CD4-positive, alpha-beta memory T cell (primary cell): Measurements from ENCODE around the gene DTNA. TPM values are rescaled to one million over a fixed set of nuclear protein-coding genes. Genes with fewer than 3 reads are reported as not detected.
A peak's percentile ranks its signal among the peaks of the same experiment; 100 is the strongest.
"Not testable (repeated sequence)": the region's sequence is repeated elsewhere in the genome, so short reads cannot be mapped to it uniquely, and the experiment has no call there.

Experiments
- CTCF ChIA-PET: fragments of 350-600 bp; sonication (Branson Sonifier 250); formaldehyde crosslinking; loops from one replicate; lab custom pipeline; 2021; ENCODE audit warnings: inconsistent platforms; ENCODE audit not compliant: partially characterized antibody; lab: Charles Lee
- POLR2A ChIA-PET: fragments of 350-600 bp; sonication (Branson Sonifier 250); formaldehyde crosslinking; loops from one replicate; lab custom pipeline; 2021; ENCODE audit not compliant: partially characterized antibody; lab: Charles Lee
- DNase-seq, 5 donors: peaks; one replicate each; pipeline versions ENCODE4 v3.0.0 to v3.0.0-alpha.2; 2020 to 2022; ENCODE audit warnings: mixed read lengths in 1 of 5
- H3K27ac ChIP-seq: one replicate; pipeline ENCODE4 v1.7.0; 2013; ENCODE audit warnings: low read depth, low read length
- H3K27me3 ChIP-seq: 2 replicates; pipeline ENCODE4 v1.7.0; 2013; ENCODE audit warnings: mild to moderate bottlenecking, low read length, moderate library complexity; ENCODE audit not compliant: insufficient read depth
- H3K36me3 ChIP-seq: 2 replicates; pipeline ENCODE4 v1.7.0; 2013; ENCODE audit warnings: mild to moderate bottlenecking, low read length, moderate library complexity; ENCODE audit not compliant: insufficient read depth
- H3K4me1 ChIP-seq: 2 replicates; pipeline ENCODE4 v1.7.0; 2013; ENCODE audit warnings: mild to moderate bottlenecking, low read length, moderate library complexity; ENCODE audit not compliant: insufficient read depth
- H3K4me3 ChIP-seq, 2 donors: one replicate each; pipeline ENCODE4 v1.7.0; 2013; ENCODE audit warnings: low read length in 2 of 2, mild to moderate bottlenecking in 1 of 2
- H3K9me3 ChIP-seq, 2 donors: one replicate each; pipeline ENCODE4 v1.7.0; 2013; ENCODE audit warnings: low read length in 2 of 2, control low read depth in 1 of 2; ENCODE audit not compliant: control insufficient read depth in 1 of 2
- H3K27ac Mint-ChIP-seq, 7 donors: one replicate each; pipeline ENCODE4 v1.8.0; 2020 to 2021; ENCODE audit warnings: mixed read lengths in 7 of 7, mild to moderate bottlenecking in 6 of 7, inconsistent platforms in 3 of 7, moderate library complexity in 3 of 7
- H3K27me3 Mint-ChIP-seq, 2 donors: one replicate each; pipeline ENCODE4 v1.8.0; 2020 to 2021; ENCODE audit warnings: mixed read lengths in 2 of 2
- H3K36me3 Mint-ChIP-seq, 2 donors: one replicate each; pipeline ENCODE4 v1.8.0; 2020 to 2021; ENCODE audit warnings: mixed read lengths in 2 of 2, inconsistent platforms in 1 of 2, mild to moderate bottlenecking in 1 of 2
- H3K4me1 Mint-ChIP-seq, 4 donors: one replicate each; pipeline ENCODE4 v1.8.0; 2020 to 2021; ENCODE audit warnings: mixed read lengths in 4 of 4, mild to moderate bottlenecking in 1 of 4
- H3K4me3 Mint-ChIP-seq, 8 donors: one replicate each; pipeline ENCODE4 v1.8.0; 2020 to 2021; ENCODE audit warnings: mixed read lengths in 8 of 8, mild to moderate bottlenecking in 7 of 8, moderate library complexity in 6 of 8, inconsistent platforms in 3 of 8
- H3K9me3 Mint-ChIP-seq, 8 donors: one replicate each; pipeline ENCODE4 v1.8.0; 2020 to 2021; ENCODE audit warnings: mixed read lengths in 8 of 8, mild to moderate bottlenecking in 5 of 8, inconsistent platforms in 3 of 8, moderate library complexity in 1 of 8
- intact Hi-C: fragments of 100-400 bp; cut with micrococcal nuclease; formaldehyde crosslinking; loops from one replicate; pipeline ENCODE4 v1.15.1; 2023
- polyA plus RNA-seq, 2 donors: library from polyadenylated mRNA; unstranded; fragments of 300-500 nt; fragmentation: Illumina TruSeq; gene quantifications; one replicate each; pipeline ENCODE4 v1.2.3, GENCODE V29; 2021
- total RNA-seq, 2 experiments: library from RNA; stranded (reverse); gene quantifications; one replicate each; pipeline ENCODE4 v1.2.3, GENCODE V29; 2021

DTNA gene
- total and polyA plus RNA-seq, 4 experiments from 2014 or later, result 0.58 TPM; not detected in 3

GRCh38 chr18:34911081-34911480 is 201.0 kb downstream of the DTNA start:
- no peak for DNase-seq
- Histone ChIP-seq H3K4me1 (no peaks in the 10 kb centered on the region), H3K27ac (no peak overlapping the region), H3K4me3 (no peak overlapping the region), H3K27me3 (no peaks in the 10 kb centered on the region), H3K9me3 (no peaks in the 10 kb centered on the region), H3K36me3 (no peaks in the 10 kb centered on the region)
- Mint-ChIP-seq H3K27me3 (peaks cover 1 to 3% of the 10 kb centered on the region in 2 donors), H3K27ac (no peak overlapping the region), H3K36me3 (no peaks in the 10 kb centered on the region), H3K9me3 (peaks cover 0 to 7% (median 0%) of the 10 kb centered on the region in 8 donors), H3K4me1 (no peaks in the 10 kb centered on the region), H3K4me3 (no peak overlapping the region)
- intact Hi-C loops, result no loop called here
- POLR2A ChIA-PET, result no interaction called here
- CTCF ChIA-PET, result no interaction called here

- Mint-ChIP-seq H3K27ac (no peak overlapping the region), H3K4me3 (no peak overlapping the region), H3K4me1 (no peaks in the 10 kb centered on the region), H3K27me3 (peaks cover 1 to 3% of the 10 kb centered on the region in 2 donors), H3K36me3 (no peaks in the 10 kb centered on the region), H3K9me3 (peaks cover 0 to 5% (median 0%) of the 10 kb centered on the region in 8 donors)
- Histone ChIP-seq H3K9me3 (no peaks in the 10 kb centered on the region), H3K27ac (no peak overlapping the region), H3K27me3 (no peaks in the 10 kb centered on the region), H3K36me3 (no peaks in the 10 kb centered on the region), H3K4me1 (no peaks in the 10 kb centered on the region), H3K4me3 (no peak overlapping the region)
- intact Hi-C loops, result no loop called here
- ChIA-PET POLR2A (no interaction called here), CTCF (no interaction called here)
- DNase-seq, result no peak
These were observed 201.7 kb downstream of the DTNA start for GRCh38 chr18:34911661-34912384.

GRCh38 chr18:34913837-34914661 is 204.0 kb downstream of the DTNA start:
- CTCF ChIA-PET, result no interaction called here
- Mint-ChIP-seq H3K4me1 (no peaks in the 10 kb centered on the region), H3K27ac (no peak overlapping the region), H3K27me3 (peaks cover 1 to 3% of the 10 kb centered on the region in 2 donors), H3K36me3 (no peaks in the 10 kb centered on the region), H3K4me3 (no peak overlapping the region), H3K9me3 (peaks cover 0 to 2% (median 0%) of the 10 kb centered on the region in 8 donors)
- H3K36me3 ChIP-seq, result no peaks in the 10 kb centered on the region
- H3K4me1 ChIP-seq, result no peaks in the 10 kb centered on the region
- H3K9me3 ChIP-seq, result no peaks in the 10 kb centered on the region
- no peak for DNase-seq
- H3K4me3 ChIP-seq, result no peak overlapping the region
- no peaks in the 10 kb centered on the region for H3K27me3 ChIP-seq
- intact Hi-C loops, result no loop called here
- H3K27ac ChIP-seq, result no peak overlapping the region
- POLR2A ChIA-PET, result no interaction called here

GRCh38 chr18:34915046-34915445 is 204.9 kb downstream of the DTNA start:
- no peak overlapping the region for H3K4me3 Mint-ChIP-seq
- peaks cover 0 to 4% (median 0%) of the 10 kb centered on the region in 8 donors for H3K9me3 Mint-ChIP-seq
- Histone ChIP-seq H3K27ac (no peak overlapping the region), H3K36me3 (no peaks in the 10 kb centered on the region), H3K27me3 (no peaks in the 10 kb centered on the region), H3K4me1 (no peaks in the 10 kb centered on the region), H3K9me3 (no peaks in the 10 kb centered on the region), H3K4me3 (no peak overlapping the region)
- intact Hi-C loops, result no loop called here
- no peak for DNase-seq
- POLR2A ChIA-PET, result no interaction called here
- H3K27me3 Mint-ChIP-seq, result peaks cover 3 to 6% of the 10 kb centered on the region in 2 donors
- H3K36me3 Mint-ChIP-seq, result no peaks in the 10 kb centered on the region
- CTCF ChIA-PET, result no interaction called here
- no peak overlapping the region for H3K27ac Mint-ChIP-seq
- no peaks in the 10 kb centered on the region for H3K4me1 Mint-ChIP-seq

GRCh38 chr18:34916539-34916938 is 206.4 kb downstream of the DTNA start:
- peak overlapping the region in 1 of 7 donors; percentile 10 for H3K27ac Mint-ChIP-seq
- H3K9me3 Mint-ChIP-seq, H3K4me1 Mint-ChIP-seq, H3K4me3 Mint-ChIP-seq, H3K27me3 Mint-ChIP-seq, H3K4me1 ChIP-seq, intact Hi-C loops, H3K36me3 ChIP-seq, H3K4me3 ChIP-seq, POLR2A ChIA-PET, H3K27me3 ChIP-seq, H3K27ac ChIP-seq, H3K9me3 ChIP-seq, DNase-seq, CTCF ChIA-PET, H3K36me3 Mint-ChIP-seq: not testable (repeated sequence)

GRCh38 chr18:34918856-34919255 is 208.8 kb downstream of the DTNA start:
- no peak for DNase-seq
- intact Hi-C loops, result no loop called here
- Histone ChIP-seq H3K9me3 (no peaks in the 10 kb centered on the region), H3K36me3 (no peaks in the 10 kb centered on the region), H3K27ac (no peak overlapping the region), H3K27me3 (no peaks in the 10 kb centered on the region), H3K4me3 (no peak overlapping the region), H3K4me1 (no peaks in the 10 kb centered on the region)
- no peak overlapping the region for H3K27ac Mint-ChIP-seq
- ChIA-PET POLR2A (no interaction called here), CTCF (no interaction called here)
- no peaks in the 10 kb centered on the region for H3K4me1 Mint-ChIP-seq
- H3K27me3 Mint-ChIP-seq, result peaks cover 7 to 9% of the 10 kb centered on the region in 2 donors
- no peak overlapping the region for H3K4me3 Mint-ChIP-seq
- no peaks in the 10 kb centered on the region for H3K36me3 Mint-ChIP-seq
- H3K9me3 Mint-ChIP-seq, result peaks cover 0 to 4% (median 0%) of the 10 kb centered on the region in 8 donors

GRCh38 chr18:34921226-34921625 is 211.1 kb downstream of the DTNA start:
- Mint-ChIP-seq H3K9me3 (peaks cover 0 to 4% (median 0%) of the 10 kb centered on the region in 8 donors), H3K27ac (no peak overlapping the region), H3K4me3 (no peak overlapping the region), H3K36me3 (no peaks in the 10 kb centered on the region), H3K4me1 (no peaks in the 10 kb centered on the region), H3K27me3 (peaks cover 11 to 13% of the 10 kb centered on the region in 2 donors)
- no peaks in the 10 kb centered on the region for H3K27me3 ChIP-seq
- no peaks in the 10 kb centered on the region for H3K9me3 ChIP-seq
- H3K36me3 ChIP-seq, result no peaks in the 10 kb centered on the region
- no peaks in the 10 kb centered on the region for H3K4me1 ChIP-seq
- CTCF ChIA-PET, result no interaction called here
- H3K27ac ChIP-seq, result no peak overlapping the region
- no peak overlapping the region for H3K4me3 ChIP-seq
- no peak for DNase-seq
- intact Hi-C loops, result no loop called here
- POLR2A ChIA-PET, result no interaction called here
